HG02973 (cell line): Measurements from ENCODE around the gene EFNA5.
"Not testable (repeated sequence)": the region's sequence is repeated elsewhere in the genome, so short reads cannot be mapped to it uniquely, and the experiment has no call there.

Experiments used
- ATAC-seq: cut with Tn5 transposase; IDR thresholded peaks from one replicate; pipeline ENCODE4 v1.9.1; 2021; ENCODE audit warnings: moderate library complexity; ENCODE audit not compliant: unreplicated experiment

Gene EFNA5

GRCh38 chr5:107467137-107467932 lies 203.4 kb downstream of the EFNA5 start:
- no peak for ATAC-seq

- no peak for ATAC-seq
Measured at GRCh38 chr5:107466233-107466769, 204.4 kb downstream of the EFNA5 start.

GRCh38 chr5:107464876-107465275 lies 205.9 kb downstream of the EFNA5 start:
- no peak for ATAC-seq

- no peak for ATAC-seq
Measured at GRCh38 chr5:107464416-107464815, 206.3 kb downstream of the EFNA5 start.

GRCh38 chr5:107463731-107464130 lies 207.0 kb downstream of the EFNA5 start:
- ATAC-seq: no peak

GRCh38 chr5:107461770-107462169 lies 209.0 kb downstream of the EFNA5 start:
- ATAC-seq: no peak

GRCh38 chr5:107460789-107461188 lies 209.9 kb downstream of the EFNA5 start:
- no peak for ATAC-seq

GRCh38 chr5:107459605-107460004 lies 211.1 kb downstream of the EFNA5 start:
- ATAC-seq: no peak

GRCh38 chr5:107458322-107458721 lies 212.4 kb downstream of the EFNA5 start:
- ATAC-seq: no peak

GRCh38 chr5:107457881-107458280 lies 212.9 kb downstream of the EFNA5 start:
- no peak for ATAC-seq

GRCh38 chr5:107457138-107457537 lies 213.6 kb downstream of the EFNA5 start:
- ATAC-seq: no peak

- ATAC-seq: no peak
Measured at GRCh38 chr5:107456281-107456715, 214.4 kb downstream of the EFNA5 start.

- ATAC-seq: no peak
Measured at GRCh38 chr5:107455111-107455544, 215.6 kb downstream of the EFNA5 start.

GRCh38 chr5:107451827-107452226 lies 218.9 kb downstream of the EFNA5 start:
- ATAC-seq: not testable (repeated sequence)

- ATAC-seq: no peak
Measured at GRCh38 chr5:107451028-107451427, 219.7 kb downstream of the EFNA5 start.

GRCh38 chr5:107450531-107450930 lies 220.2 kb downstream of the EFNA5 start:
- no peak for ATAC-seq

GRCh38 chr5:107449369-107449768 lies 221.4 kb downstream of the EFNA5 start:
- no peak for ATAC-seq

GRCh38 chr5:107447587-107447986 lies 223.2 kb downstream of the EFNA5 start:
- ATAC-seq: no peak

- no peak for ATAC-seq
Measured at GRCh38 chr5:107446972-107447371, 223.8 kb downstream of the EFNA5 start.

GRCh38 chr5:107444300-107444699 lies 226.4 kb downstream of the EFNA5 start:
- no peak for ATAC-seq

GRCh38 chr5:107443897-107444296 lies 226.8 kb downstream of the EFNA5 start:
- ATAC-seq: no peak

- ATAC-seq: no peak
Measured at GRCh38 chr5:107442452-107442851, 228.3 kb downstream of the EFNA5 start.

- no peak for ATAC-seq
Measured at GRCh38 chr5:107439832-107440231, 230.9 kb downstream of the EFNA5 start.
